Kidney epithelial cell (primary cell): ENCODE data around the gene GRIK3. TPM values are rescaled to one million over a fixed set of nuclear protein-coding genes. Genes with fewer than 3 reads are reported as not detected.

ENCODE experiments used
- DNase-seq: peaks from one replicate; pipeline ENCODE4 v3.0.0-alpha.2; 2010; ENCODE audit warnings: low read depth
- H3K27me3 ChIP-seq: 2 replicates; pipeline ENCODE4 v1.6.0; 2011; ENCODE audit warnings: low read length; ENCODE audit not compliant: control insufficient read depth, insufficient read depth
- H3K36me3 ChIP-seq: 2 replicates; pipeline ENCODE4 v1.5.1; 2011; ENCODE audit warnings: low read length; ENCODE audit not compliant: control insufficient read depth, insufficient read depth
- H3K4me3 ChIP-seq: 2 replicates; pipeline ENCODE4 v1.5.1; 2011; ENCODE audit warnings: low read depth, mild to moderate bottlenecking, control low read depth, low read length
- CTCF ChIP-seq: IDR thresholded peaks from 2 replicates; pipeline ENCODE4 v1.5.1; 2011; ENCODE audit warnings: mild to moderate bottlenecking, moderate library complexity, low read length, control low read depth, inconsistent platforms; ENCODE audit not compliant: insufficient read depth, poor library complexity, severe bottlenecking
- total RNA-seq: library from RNA; depleted of rRNA; stranded (reverse); fragments of >200 nt; gene quantifications from 2 replicates; pipeline ENCODE4 v1.2.3, GENCODE V29; 2015

The GRIK3 gene
- total RNA-seq, 1 donor from 2014 or later: under 0.01 TPM

DNA sequence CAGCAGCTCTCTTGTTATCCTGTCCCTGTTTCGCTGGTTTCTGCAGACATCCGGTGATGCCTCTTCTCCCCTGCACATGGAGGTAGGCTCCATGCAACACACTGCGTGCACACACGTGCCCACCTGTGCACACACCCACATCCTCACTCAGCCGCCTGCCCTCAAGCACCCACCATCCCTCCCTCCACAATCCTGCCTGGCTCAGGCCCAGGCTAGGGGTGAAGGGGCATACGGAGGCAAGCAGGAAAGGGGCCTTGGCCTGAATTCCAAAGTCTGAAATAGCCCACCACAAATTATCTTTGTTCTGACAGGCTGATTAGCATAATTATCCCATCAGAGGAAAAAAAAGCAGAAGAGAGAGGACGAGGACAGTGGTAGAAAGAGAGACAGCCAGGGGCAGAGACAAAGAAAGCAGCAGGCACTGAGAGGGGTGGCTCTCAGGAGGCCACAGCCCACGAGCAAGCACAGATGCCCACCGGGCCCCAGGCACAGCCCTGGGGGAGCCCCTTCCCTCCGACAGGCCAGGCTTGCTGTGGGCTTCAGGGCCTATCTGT, 73.2 kb downstream of the GRIK3 start:
- H3K4me3 ChIP-seq: no peak overlapping the region
- no peaks in the 10 kb centered on the region for H3K27me3 ChIP-seq
- H3K36me3 ChIP-seq: no peaks in the 10 kb centered on the region
- no peak for TF ChIP-seq CTCF
- no peak for DNase-seq

- Histone ChIP-seq H3K36me3 (no peaks in the 10 kb centered on the region), H3K27me3 (no peaks in the 10 kb centered on the region), H3K4me3 (no peak overlapping the region)
- DNase-seq: no peak
- TF ChIP-seq CTCF: no peak
These were observed 77.7 kb downstream of the GRIK3 start for GRCh38 chr1:36956570-36956969.

GRCh38 chr1:36955016-36955415, 79.3 kb downstream of the GRIK3 start:
- Histone ChIP-seq H3K4me3 (no peak overlapping the region), H3K27me3 (no peaks in the 10 kb centered on the region), H3K36me3 (no peaks in the 10 kb centered on the region)
- no peak for TF ChIP-seq CTCF
- DNase-seq: no peak

DNA sequence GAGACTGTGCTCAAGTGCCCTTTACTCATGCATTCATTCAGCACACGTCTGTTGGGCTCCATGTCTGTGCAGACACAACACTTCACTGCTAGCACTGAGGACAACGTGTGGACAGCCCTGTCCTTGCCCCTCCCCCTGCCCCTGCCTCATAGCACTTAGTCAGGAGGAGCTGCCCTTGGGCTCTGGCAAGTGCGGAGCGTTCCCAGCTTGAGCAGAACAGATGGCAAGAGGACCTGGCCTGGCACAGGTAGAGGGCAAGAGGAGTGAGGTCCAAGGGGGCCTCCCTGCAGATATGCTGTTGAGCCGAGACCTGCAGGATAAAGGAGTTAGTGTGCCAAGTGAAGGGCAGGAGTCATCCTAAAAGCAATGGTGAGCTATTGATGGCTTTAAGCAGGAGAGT, 81.3 kb downstream of the GRIK3 start:
- Histone ChIP-seq H3K36me3 (no peaks in the 10 kb centered on the region), H3K27me3 (no peaks in the 10 kb centered on the region), H3K4me3 (no peak overlapping the region)
- DNase-seq: no peak
- no peak for TF ChIP-seq CTCF

DNA sequence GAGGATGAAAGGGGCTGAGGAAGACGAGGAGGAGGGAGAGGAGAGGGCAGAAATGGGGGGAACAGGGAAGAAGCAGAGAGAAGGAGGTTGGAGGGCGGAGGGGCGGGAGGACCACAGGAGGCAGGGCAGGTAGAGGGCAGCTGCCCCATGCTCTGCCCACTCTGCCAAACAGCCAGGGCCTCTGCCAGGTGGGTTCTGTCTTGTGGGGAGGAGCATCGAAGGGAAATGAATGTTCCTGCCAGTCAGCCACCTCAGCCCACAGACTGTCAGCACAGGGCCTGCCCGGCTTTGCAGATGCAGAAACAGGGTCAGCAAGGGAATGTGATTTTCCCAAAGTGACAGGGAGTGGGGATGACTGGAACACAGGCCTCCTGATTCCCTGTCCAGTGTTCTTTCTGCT, 82.6 kb downstream of the GRIK3 start:
- no peak for DNase-seq
- no peak for TF ChIP-seq CTCF
- Histone ChIP-seq H3K4me3 (no peak overlapping the region), H3K27me3 (no peaks in the 10 kb centered on the region), H3K36me3 (no peaks in the 10 kb centered on the region)

GRCh38 chr1:36951292-36951750, 83.0 kb downstream of the GRIK3 start:
- no peak for TF ChIP-seq CTCF
- no peak for DNase-seq
- Histone ChIP-seq H3K36me3 (no peaks in the 10 kb centered on the region), H3K4me3 (no peak overlapping the region), H3K27me3 (no peaks in the 10 kb centered on the region)
